Vagina (tissue), 2 donors: ENCODE data around the gene PKN3. TPM values are rescaled to one million over a fixed set of nuclear protein-coding genes. Genes with fewer than 3 reads are reported as not detected.

ENCODE experiments used
- DNase-seq, 2 donors: peaks; one replicate each; pipeline ENCODE4 v3.0.0-alpha.2; 2017; ENCODE audit errors: extremely low spot score in 2 of 2
- H3K27ac ChIP-seq: fragments of 200-600 bp; sonication (generic); one replicate; pipeline ENCODE4 v1.5.1; 2019
- H3K27me3 ChIP-seq: fragments of 200-600 bp; sonication (generic); one replicate; pipeline ENCODE4 v1.5.1; 2019
- H3K36me3 ChIP-seq, 2 donors: fragments of 200-600 bp; sonication (generic); one replicate each; pipeline ENCODE4 v1.5.1; 2017 to 2019
- H3K4me1 ChIP-seq: fragments of 200-600 bp; sonication (generic); one replicate; pipeline ENCODE4 v1.5.1; 2019
- H3K4me3 ChIP-seq, 2 donors: fragments of 200-600 bp; sonication (generic); 1 replicate in 1 of 2; 2 replicates in 1 of 2; pipeline ENCODE4 v1.5.1; 2016 to 2019
- H3K9me3 ChIP-seq: fragments of 200-600 bp; sonication (generic); one replicate; pipeline ENCODE4 v1.5.1; 2019
- POLR2A ChIP-seq, 2 donors: fragments of 450-650 bp; IDR thresholded peaks; one replicate each; pipeline ENCODE4 v1.6.1; 2017; ENCODE audit warnings: antibody characterized with exemption in 2 of 2, mild to moderate bottlenecking in 2 of 2, moderate library complexity in 2 of 2
- POLR2AphosphoS5 ChIP-seq, 2 donors: sonication (generic); formaldehyde crosslinking; IDR thresholded peaks; one replicate each; pipeline ENCODE4 v1.9.0; 2017; ENCODE audit warnings: antibody characterized with exemption in 2 of 2, mild to moderate bottlenecking in 2 of 2, low read depth in 1 of 2; ENCODE audit not compliant: insufficient read depth in 1 of 2
- intact Hi-C: fragments of 100-400 bp; cut with DNase I; formaldehyde crosslinking; loops from one replicate; pipeline ENCODE4 v1.15.1; 2023
- total RNA-seq: library from RNA; depleted of rRNA; stranded (reverse); fragments of >200 nt; gene quantifications from one replicate; pipeline ENCODE4 v1.2.3, GENCODE V29; 2016
- TF ChIP-seq, protein P1 (sequence below), 3 experiments: fragments of 450-650 bp in 2 of 3; fragments of 200-600 bp in 1 of 3; sonication (generic) in 1 of 3; IDR thresholded peaks; one replicate each; pipeline ENCODE4 v1.5.1; 2017 to 2019; ENCODE audit warnings: antibody characterized with exemption in 3 of 3, mild to moderate bottlenecking in 2 of 3, moderate library complexity in 2 of 3

PKN3 gene
- total RNA-seq: 8.3 TPM

- intact Hi-C loops: no loop called here
- DNase-seq: no peak
- no peak for TF ChIP-seq POLR2A (IDR thresholded peaks at IDR 0.05)
- TF ChIP-seq, protein P1, sequence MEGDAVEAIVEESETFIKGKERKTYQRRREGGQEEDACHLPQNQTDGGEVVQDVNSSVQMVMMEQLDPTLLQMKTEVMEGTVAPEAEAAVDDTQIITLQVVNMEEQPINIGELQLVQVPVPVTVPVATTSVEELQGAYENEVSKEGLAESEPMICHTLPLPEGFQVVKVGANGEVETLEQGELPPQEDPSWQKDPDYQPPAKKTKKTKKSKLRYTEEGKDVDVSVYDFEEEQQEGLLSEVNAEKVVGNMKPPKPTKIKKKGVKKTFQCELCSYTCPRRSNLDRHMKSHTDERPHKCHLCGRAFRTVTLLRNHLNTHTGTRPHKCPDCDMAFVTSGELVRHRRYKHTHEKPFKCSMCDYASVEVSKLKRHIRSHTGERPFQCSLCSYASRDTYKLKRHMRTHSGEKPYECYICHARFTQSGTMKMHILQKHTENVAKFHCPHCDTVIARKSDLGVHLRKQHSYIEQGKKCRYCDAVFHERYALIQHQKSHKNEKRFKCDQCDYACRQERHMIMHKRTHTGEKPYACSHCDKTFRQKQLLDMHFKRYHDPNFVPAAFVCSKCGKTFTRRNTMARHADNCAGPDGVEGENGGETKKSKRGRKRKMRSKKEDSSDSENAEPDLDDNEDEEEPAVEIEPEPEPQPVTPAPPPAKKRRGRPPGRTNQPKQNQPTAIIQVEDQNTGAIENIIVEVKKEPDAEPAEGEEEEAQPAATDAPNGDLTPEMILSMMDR (IDR thresholded peaks at IDR 0.05): peak; percentile 57 to 98 (median 86)
- peak in 1 of 2 donors; percentile 60 for TF ChIP-seq POLR2AphosphoS5 (IDR thresholded peaks at IDR 0.05; ENCODE audit: insufficient read depth in 1 of 2, low read depth in 1 of 2)
These were observed at the start of gene PKN3 for GRCh38 chr9:128702445-128702948. PKN3 (plus strand) TSS chr9:128702503; CDS start chr9:128702916, 413 bp downstream.

GRCh38 chr9:128653908-128654307 lies 48.4 kb upstream of the PKN3 start:
- Histone ChIP-seq H3K4me3 (no peak overlapping the region), H3K9me3 (no peaks in the 10 kb centered on the region), H3K36me3 (no peaks in the 10 kb centered on the region), H3K27ac (no peak overlapping the region), H3K4me1 (peaks cover 8% of the 10 kb centered on the region), H3K27me3 (no peaks in the 10 kb centered on the region)
- DNase-seq: no peak
- TF ChIP-seq POLR2A (IDR thresholded peaks at IDR 0.05): no peak
- TF ChIP-seq, protein P1 (IDR thresholded peaks at IDR 0.05): no peak
- TF ChIP-seq POLR2AphosphoS5 (IDR thresholded peaks at IDR 0.05; ENCODE audit: insufficient read depth in 1 of 2, low read depth in 1 of 2): no peak
- intact Hi-C loops: no loop called here

More at GRCh38 chr9:128702445-128702948, at the start of gene PKN3:
- Histone ChIP-seq H3K4me1 (peaks cover 16% of the 10 kb centered on the region), H3K27ac (peak within 1 kb of the TSS; percentile 71), H3K4me3 (peak within 1 kb of the TSS; percentile 68 to 94), H3K27me3 (no peaks in the 10 kb centered on the region), H3K9me3 (no peaks in the 10 kb centered on the region), H3K36me3 (no peaks in the 10 kb centered on the region)

DNA sequence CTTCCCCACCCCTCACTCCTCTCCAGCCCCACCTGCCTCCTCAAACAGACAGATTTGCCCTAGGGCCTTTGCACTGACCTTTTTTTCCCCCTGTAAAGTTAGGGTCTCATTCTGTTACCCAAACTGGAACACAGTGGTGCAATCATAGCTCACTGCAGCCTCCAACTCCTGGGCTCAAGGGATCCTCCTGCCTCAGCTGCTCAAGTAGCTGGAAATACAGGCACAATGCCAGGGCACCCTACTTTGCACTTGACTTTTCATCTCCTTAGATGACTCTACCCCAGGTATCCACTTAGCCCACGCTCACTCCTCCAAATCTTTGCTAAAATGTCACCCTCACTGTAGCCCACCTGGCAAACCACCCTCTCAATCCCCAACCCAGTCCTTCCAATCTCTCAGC lies 47.8 kb upstream of the PKN3 start:
- intact Hi-C loops: no loop called here
- no peak for TF ChIP-seq POLR2A (IDR thresholded peaks at IDR 0.05)
- TF ChIP-seq, protein P1 (IDR thresholded peaks at IDR 0.05): no peak
- no peak for TF ChIP-seq POLR2AphosphoS5 (IDR thresholded peaks at IDR 0.05; ENCODE audit: insufficient read depth in 1 of 2, low read depth in 1 of 2)
- Histone ChIP-seq H3K4me1 (peaks cover 8% of the 10 kb centered on the region), H3K36me3 (no peaks in the 10 kb centered on the region), H3K4me3 (no peak overlapping the region), H3K9me3 (no peaks in the 10 kb centered on the region), H3K27ac (no peak overlapping the region), H3K27me3 (no peaks in the 10 kb centered on the region)
- DNase-seq: no peak

DNA sequence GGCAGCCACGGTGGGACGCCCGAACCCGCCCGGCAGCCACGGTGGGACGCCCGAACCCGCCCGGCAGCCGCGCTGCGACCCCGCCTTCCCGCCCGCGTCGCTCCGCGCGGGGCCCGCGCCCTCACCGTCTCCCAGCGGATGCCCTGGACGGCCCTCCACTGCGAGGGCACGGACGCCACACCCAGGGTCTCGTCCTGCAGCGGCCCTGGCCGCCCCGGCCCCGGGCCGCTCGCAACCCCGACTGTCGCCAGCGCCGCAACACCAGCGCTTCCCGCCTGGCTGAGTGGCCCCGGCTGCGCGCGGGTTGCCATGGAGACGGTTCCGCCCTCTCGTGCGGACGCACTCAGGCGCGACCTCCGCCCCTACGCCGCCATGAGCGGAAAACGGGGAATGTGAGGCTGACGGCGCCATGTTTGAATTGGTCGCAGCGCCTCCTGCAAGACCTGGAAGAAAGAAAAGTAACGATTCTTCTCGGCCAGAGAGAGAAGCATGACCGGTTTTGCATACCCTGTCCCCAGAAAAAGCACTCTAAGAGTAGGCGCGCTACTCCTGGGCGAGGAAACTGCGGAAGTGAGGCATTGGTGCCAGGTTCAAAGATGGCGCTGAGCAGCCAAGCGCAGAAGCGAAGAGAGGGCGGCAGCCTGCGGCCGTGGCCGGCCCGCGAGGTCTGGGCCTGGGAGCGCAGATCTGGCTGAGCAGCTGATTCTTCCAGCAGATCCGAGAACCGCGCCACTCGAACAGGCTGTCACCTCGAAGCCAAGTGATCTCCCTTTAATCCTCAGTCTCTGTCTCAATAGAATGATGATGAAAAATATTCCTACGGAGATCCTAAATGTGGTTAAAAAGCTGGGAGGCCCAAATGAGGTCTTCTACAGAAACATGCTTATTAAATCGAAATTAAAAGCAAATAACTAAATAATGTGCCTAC lies 45.6 kb upstream of the PKN3 start, which contains the start of gene DYNC2I2:
Gene DYNC2I2, minus strand, starts transcription at position 432 of the 928 bp plus-strand sequence. Its CDS starts 121 bp downstream, at position 311.
- H3K4me3 ChIP-seq: peak within 1 kb of the TSS; percentile 72 to 95
- TF ChIP-seq POLR2A (IDR thresholded peaks at IDR 0.05) (peak in 1 of 2 donors; percentile 43), POLR2AphosphoS5 (IDR thresholded peaks at IDR 0.05; ENCODE audit: insufficient read depth in 1 of 2, low read depth in 1 of 2) (peak; percentile 89 to 95)
- TF ChIP-seq, protein P1 (IDR thresholded peaks at IDR 0.05): no peak
- H3K36me3 ChIP-seq: no peaks in the 10 kb centered on the region
- DNase-seq: no peak
- intact Hi-C loops: loop anchor here (1.0 kb wide), 1 partner anchor 17 kb away; no protein-coding TSS in a partner anchor
- H3K27ac ChIP-seq: peak within 1 kb of the TSS; percentile 98
- H3K27me3 ChIP-seq: no peaks in the 10 kb centered on the region
- no peaks in the 10 kb centered on the region for H3K9me3 ChIP-seq
- H3K4me1 ChIP-seq: peaks cover 8% of the 10 kb centered on the region
